GM23338 (cell line): ENCODE results near the gene GNS.

Experiments
- CTCF ChIP-seq, 2 experiments: fragments of 200-600 bp in 1 of 2; sonication (generic) in 1 of 2; conservative IDR thresholded peaks; 2 replicates each; pipeline versions ENCODE4 v1.5.1 to v1.6.1; 2016 to 2017; ENCODE audit warnings: antibody characterized with exemption in 2 of 2, low read depth in 2 of 2, mild to moderate bottlenecking in 2 of 2, moderate library complexity in 1 of 2
- EZH2 ChIP-seq: fragments of 200-600 bp; sonication (generic); IDR thresholded peaks from one replicate; pipeline ENCODE4 v1.8.0; 2017; ENCODE audit warnings: antibody characterized with exemption, mild to moderate bottlenecking, low read depth; ENCODE audit not compliant: unreplicated experiment
- EZH2phosphoT487 ChIP-seq: fragments of 200-600 bp; sonication (generic); IDR thresholded peaks from one replicate; pipeline ENCODE4 v1.8.1; 2018; ENCODE audit warnings: antibody characterized with exemption; ENCODE audit not compliant: unreplicated experiment
- JUNB ChIP-seq: IDR thresholded peaks from one replicate; pipeline ENCODE4 v1.6.1; 2016; ENCODE audit warnings: antibody characterized with exemption; ENCODE audit not compliant: unreplicated experiment

- TF ChIP-seq EZH2 (no peak), JUNB (no peak), CTCF (conservative IDR thresholded peaks at IDR 0.05; ENCODE audit: low read depth in 2 of 2) (no peak), EZH2phosphoT487 (no peak)
Observed at GRCh38 chr12:64674367-64674922, 84.8 kb downstream of the GNS start.
